ENCODE results near the gene ABCC3.

The ABCC3 gene

DNA sequence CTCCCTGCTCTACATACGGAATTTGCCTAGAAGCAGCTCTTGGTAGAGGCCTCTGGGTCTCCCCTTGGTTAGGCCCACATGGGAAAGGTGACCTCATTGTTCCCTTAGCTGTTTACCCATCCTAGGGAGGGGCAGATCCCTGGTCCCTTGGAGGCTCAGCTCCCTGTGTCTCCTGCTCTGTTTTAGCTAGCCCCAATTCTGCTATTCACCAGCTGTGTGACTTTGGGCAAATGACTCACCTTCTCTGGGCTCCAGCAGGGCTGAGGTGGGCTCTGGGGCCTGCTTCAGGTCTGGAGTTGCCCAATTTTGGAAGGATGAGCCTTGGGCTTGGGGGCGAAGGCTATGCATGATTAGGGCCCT is 3.9 kb downstream of the ABCC3 start:
- no peak for TF ChIP-seq GATA3 (IDR thresholded peaks at IDR 0.05; ENCODE audit: low read depth, low read length)
- TF ChIP-seq GATA2 (IDR thresholded peaks at IDR 0.05; ENCODE audit: low read depth, low read length): no peak

DNA sequence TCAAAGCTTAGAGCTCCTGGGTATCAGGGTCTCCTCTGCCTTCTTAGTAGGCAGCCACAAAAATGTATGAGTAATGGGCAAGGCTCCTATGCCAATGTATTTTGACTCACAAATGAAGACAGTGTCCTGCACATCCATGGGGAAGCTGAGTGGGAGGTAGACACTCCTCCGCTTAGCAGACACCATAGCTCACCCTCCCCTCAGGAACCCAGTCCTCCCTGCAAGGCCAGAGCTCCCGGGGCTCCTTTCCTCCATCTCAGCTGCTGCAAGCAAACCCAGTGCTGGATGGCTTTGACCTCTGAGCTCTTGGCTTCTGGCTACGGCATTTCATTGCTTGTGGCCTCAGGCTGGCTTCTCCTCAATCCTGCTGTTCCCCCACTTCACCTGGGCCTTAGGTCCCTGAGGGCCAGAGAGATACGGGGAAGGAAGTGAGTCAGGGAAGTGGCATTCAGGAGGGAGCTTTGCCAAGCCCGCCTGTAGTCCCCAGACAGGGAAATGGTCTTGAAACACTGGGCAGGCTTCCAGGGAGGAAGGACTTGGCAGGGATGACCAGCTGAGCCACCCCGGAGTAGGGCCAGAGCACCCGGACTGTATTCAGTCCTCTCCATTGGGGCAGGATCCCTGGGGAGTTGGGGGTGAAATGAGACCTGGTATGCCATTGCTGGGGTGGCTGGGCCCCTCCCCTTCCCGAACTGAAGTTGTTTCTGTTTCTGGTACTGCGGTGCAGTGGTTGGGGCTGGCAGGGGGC is 4.5 kb downstream of the ABCC3 start:
- no peak for TF ChIP-seq GATA3 (IDR thresholded peaks at IDR 0.05; ENCODE audit: low read depth, low read length)
- TF ChIP-seq GATA2 (IDR thresholded peaks at IDR 0.05; ENCODE audit: low read depth, low read length): no peak

- TF ChIP-seq GATA2 (IDR thresholded peaks at IDR 0.05; ENCODE audit: low read depth, low read length) (no peak), GATA3 (IDR thresholded peaks at IDR 0.05; ENCODE audit: low read depth, low read length) (no peak)
Observed at GRCh38 chr17:50640686-50641351, 6.1 kb downstream of the ABCC3 start.

DNA sequence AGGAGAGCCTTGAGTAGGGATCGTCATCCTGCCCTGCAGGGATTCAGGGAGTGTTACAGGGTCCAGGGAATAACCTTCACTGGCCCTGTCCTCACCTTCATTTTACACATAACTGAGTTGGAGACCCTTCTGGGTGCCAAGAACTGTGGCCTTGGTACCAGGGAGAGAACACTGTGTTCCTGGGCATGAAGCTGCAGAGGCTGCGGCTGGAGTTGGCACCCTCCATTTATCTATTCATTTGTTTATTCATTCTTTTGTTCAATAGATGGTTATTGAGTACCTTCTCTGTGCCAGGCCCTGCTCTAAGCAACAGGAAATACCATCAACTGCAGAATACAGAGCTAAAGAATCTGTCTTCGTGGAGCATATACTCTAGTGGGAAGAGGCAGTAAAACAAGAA is 6.7 kb downstream of the ABCC3 start:
- TF ChIP-seq GATA3 (IDR thresholded peaks at IDR 0.05; ENCODE audit: low read depth, low read length) (no peak), GATA2 (IDR thresholded peaks at IDR 0.05; ENCODE audit: low read depth, low read length) (no peak)

DNA sequence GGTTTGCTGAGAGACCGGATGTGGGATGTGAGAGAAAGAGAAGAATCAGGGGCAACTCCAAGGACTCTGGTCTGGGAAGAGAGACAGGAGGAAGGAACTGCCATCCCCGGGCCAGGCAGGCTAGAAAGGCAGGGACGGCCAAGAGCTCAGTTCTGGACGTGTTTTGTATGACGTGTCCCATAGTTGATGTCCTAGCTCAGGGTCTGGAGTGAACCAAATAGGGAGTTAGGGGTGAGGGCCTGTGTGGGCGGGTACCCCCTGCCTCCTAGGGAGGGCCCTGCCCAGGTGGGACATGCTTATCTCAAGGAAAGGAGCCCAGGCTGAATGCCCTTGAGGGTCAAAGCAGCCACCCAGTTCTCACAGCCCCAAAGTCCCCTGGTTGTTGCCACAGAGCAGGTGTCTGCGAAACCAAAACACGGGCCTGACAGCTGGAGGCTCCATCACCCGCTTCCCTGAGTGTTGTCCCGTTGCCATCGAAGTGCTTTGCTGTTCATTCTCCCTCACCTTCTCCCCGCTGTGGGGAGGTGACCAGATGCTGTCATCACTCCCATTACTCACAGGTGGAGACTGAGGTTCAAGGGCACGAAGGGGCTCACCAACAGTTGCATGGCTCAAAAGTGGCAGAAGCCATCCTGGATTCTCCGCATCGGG is 7.5 kb downstream of the ABCC3 start:
- TF ChIP-seq GATA3 (IDR thresholded peaks at IDR 0.05; ENCODE audit: low read depth, low read length) (no peak), GATA2 (IDR thresholded peaks at IDR 0.05; ENCODE audit: low read depth, low read length) (no peak)

GRCh38 chr17:50642722-50643656 is 8.3 kb downstream of the ABCC3 start:
- TF ChIP-seq GATA3 (IDR thresholded peaks at IDR 0.05; ENCODE audit: low read depth, low read length): no peak
- no peak for TF ChIP-seq GATA2 (IDR thresholded peaks at IDR 0.05; ENCODE audit: low read depth, low read length)

GRCh38 chr17:50645748-50646682 is 11.3 kb downstream of the ABCC3 start:
- TF ChIP-seq GATA3 (IDR thresholded peaks at IDR 0.05; ENCODE audit: low read depth, low read length) (no peak), GATA2 (IDR thresholded peaks at IDR 0.05; ENCODE audit: low read depth, low read length) (no peak)

- TF ChIP-seq GATA2 (IDR thresholded peaks at IDR 0.05; ENCODE audit: low read depth, low read length) (no peak), GATA3 (IDR thresholded peaks at IDR 0.05; ENCODE audit: low read depth, low read length) (no peak)
Observed at GRCh38 chr17:50647187-50647586, 12.5 kb downstream of the ABCC3 start.

- TF ChIP-seq GATA2 (IDR thresholded peaks at IDR 0.05; ENCODE audit: low read depth, low read length): no peak
- no peak for TF ChIP-seq GATA3 (IDR thresholded peaks at IDR 0.05; ENCODE audit: low read depth, low read length)
Observed at GRCh38 chr17:50649042-50649908, 14.6 kb downstream of the ABCC3 start.

GRCh38 chr17:50651661-50652060 is 17.0 kb downstream of the ABCC3 start:
- TF ChIP-seq GATA3 (IDR thresholded peaks at IDR 0.05; ENCODE audit: low read depth, low read length): no peak
- no peak for TF ChIP-seq GATA2 (IDR thresholded peaks at IDR 0.05; ENCODE audit: low read depth, low read length)

DNA sequence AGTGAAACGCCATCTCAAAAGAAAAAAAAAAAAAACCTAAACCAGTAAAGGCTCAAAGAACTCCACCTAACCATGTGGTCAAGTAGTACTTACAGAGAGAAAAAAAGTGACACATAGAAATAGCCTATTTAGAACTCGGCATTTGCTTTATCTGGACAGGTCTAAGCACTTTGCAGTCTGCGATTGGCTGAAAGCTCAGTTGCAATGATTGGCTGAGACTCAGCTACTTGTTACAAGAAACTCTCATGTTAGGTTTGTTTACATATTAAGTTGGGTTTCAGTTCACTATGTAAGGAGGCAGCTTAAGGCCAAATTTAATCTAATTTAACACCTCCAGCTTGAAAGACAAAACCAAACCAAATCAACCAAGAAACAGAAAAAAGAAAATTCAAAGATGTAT is 19.1 kb downstream of the ABCC3 start:
- TF ChIP-seq GATA2 (IDR thresholded peaks at IDR 0.05; ENCODE audit: low read depth, low read length): no peak
- no peak for TF ChIP-seq GATA3 (IDR thresholded peaks at IDR 0.05; ENCODE audit: low read depth, low read length)

DNA sequence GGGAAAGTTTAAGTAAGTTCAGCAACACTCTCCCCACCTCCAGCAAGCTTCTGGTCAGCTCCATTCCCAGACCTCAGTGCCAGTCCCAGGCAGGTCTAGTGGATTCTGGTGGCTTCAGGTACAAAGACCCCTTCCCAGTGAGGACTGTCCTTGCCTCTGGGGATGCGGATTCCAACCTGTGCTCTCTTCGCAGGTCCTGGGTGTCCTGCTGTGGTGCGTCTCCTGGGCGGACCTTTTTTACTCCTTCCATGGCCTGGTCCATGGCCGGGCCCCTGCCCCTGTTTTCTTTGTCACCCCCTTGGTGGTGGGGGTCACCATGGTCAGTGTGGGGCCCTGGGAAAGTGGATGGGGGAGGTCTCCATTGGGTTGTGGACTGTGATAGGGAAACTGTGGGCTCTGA is 21.8 kb downstream of the ABCC3 start:
- TF ChIP-seq GATA2 (IDR thresholded peaks at IDR 0.05; ENCODE audit: low read depth, low read length) (no peak), GATA3 (IDR thresholded peaks at IDR 0.05; ENCODE audit: low read depth, low read length) (no peak)
